H1 (cell line): ENCODE data around the gene ATP8B3. TPM values are rescaled to one million over a fixed set of nuclear protein-coding genes. Genes with fewer than 3 reads are reported as not detected.

Source experiments
- ASH2L ChIP-seq: fragments of 200-600, 300-600 bp; sonication (generic); IDR thresholded peaks from one replicate; pipeline ENCODE4 v1.7.1; 2017; ENCODE audit warnings: low read length
- ATF2 ChIP-seq: IDR thresholded peaks from 2 replicates; pipeline ENCODE4 v1.6.1; 2012; ENCODE audit warnings: low read length, inconsistent platforms
- BCL11A ChIP-seq, 2 experiments: IDR thresholded peaks; one replicate each; pipeline ENCODE4 v1.6.1; 2011; ENCODE audit warnings: low read depth in 2 of 2, low read length in 2 of 2, mild to moderate bottlenecking in 2 of 2
- CHD1 ChIP-seq: IDR thresholded peaks from 2 replicates; pipeline ENCODE4 v1.6.1; 2012; ENCODE audit warnings: low read depth, low read length, improper control_type of control experiment
- CTCF ChIP-seq, 3 experiments: IDR thresholded peaks; 1 replicate in 2 of 3; 2 replicates in 1 of 3; pipeline versions ENCODE4 v1.5.1 to v1.6.1; 2011; ENCODE audit warnings: low read length in 3 of 3, mild to moderate bottlenecking in 3 of 3, inconsistent platforms in 2 of 3, low read depth in 1 of 3, moderate library complexity in 1 of 3; ENCODE audit not compliant: insufficient read depth in 1 of 3; ENCODE audit errors: control extremely low read depth in 1 of 3
- JUN ChIP-seq: IDR thresholded peaks from 2 replicates; pipeline ENCODE4 v1.6.1; 2011; ENCODE audit warnings: low read depth, mild to moderate bottlenecking, improper control_type of control experiment, low read length
- KDM5A ChIP-seq: fragments of 200-600 bp; IDR thresholded peaks from 2 replicates; pipeline ENCODE4 v1.7.1; 2012; ENCODE audit warnings: mild to moderate bottlenecking, low read length, inconsistent platforms, mixed read lengths
- MAFK ChIP-seq: IDR thresholded peaks from 2 replicates; pipeline ENCODE4 v1.6.1; 2012; ENCODE audit warnings: low read depth, mild to moderate bottlenecking, improper control_type of control experiment, low read length
- RBBP5 ChIP-seq: IDR thresholded peaks from 2 replicates; pipeline ENCODE4 v1.7.1; 2012; ENCODE audit warnings: low read depth, mild to moderate bottlenecking, inconsistent platforms, low read length, moderate library complexity, borderline replicate concordance
- TAF1 ChIP-seq: IDR thresholded peaks from 2 replicates; pipeline ENCODE4 v1.6.1; 2011; ENCODE audit warnings: mild to moderate bottlenecking, low read depth, low read length
- TAF7 ChIP-seq: optimal IDR thresholded peaks from 2 replicates; pipeline ENCODE3; 2011; ENCODE audit warnings: low read depth, mild to moderate bottlenecking, inconsistent platforms, low read length, moderate library complexity, borderline replicate concordance
- USF2 ChIP-seq: IDR thresholded peaks from 2 replicates; pipeline ENCODE4 v1.6.1; 2011; ENCODE audit warnings: low read length, improper control_type of control experiment
- polyA plus RNA-seq, 7 experiments: library from polyadenylated mRNA; depleted of rRNA in 3 of 7; stranded (reverse) in 5 of 7; unstranded in 2 of 7; fragments of >200 nt in 5 of 7; fragments of 200-250 nt in 2 of 7; gene quantifications; 1 replicate in 5 of 7; 2 replicates in 1 of 7; 4 replicates in 1 of 7; pipeline versions ENCODE4 v1.2.1 to v1.2.3, GENCODE V29; 2011 to 2013; ENCODE audit warnings: missing spikeins in 2 of 7, mixed read lengths in 2 of 7
- total RNA-seq: library from RNA; stranded (reverse); fragmentation: NEBNext Ultra II Directional; extraction: Animal tissue kit (Norgen Biotek cat#: 25700); gene quantifications from 2 replicates; pipeline ENCODE4 v1.2.1, GENCODE V29; 2021

ATP8B3 gene
- total and polyA plus RNA-seq, 2 of the 8 experiments (the other 6 are each of a cell fraction or from before 2014, with no cell fraction given): 4.1 to 9.3 TPM

GRCh38 chr19:1752757-1753728 lies 59.0 kb downstream of the ATP8B3 start, which contains the start of gene ONECUT3 (continued):
- TF ChIP-seq USF2: no peak
- TF ChIP-seq TAF7: no peak
- TF ChIP-seq JUN: no peak
- no peak for TF ChIP-seq ATF2
- no peak for TF ChIP-seq RBBP5
- no peak for TF ChIP-seq ASH2L
- no peak for TF ChIP-seq BCL11A (IDR thresholded peaks at IDR 0.05; ENCODE audit: low read depth in 2 of 2, low read length in 2 of 2)
- TF ChIP-seq TAF1: no peak
- TF ChIP-seq MAFK: no peak
- no peak for TF ChIP-seq KDM5A
- TF ChIP-seq CHD1: no peak
- peak in 1 of 3 experiments; percentile 1; a peak in 1 of 4 replicates for TF ChIP-seq CTCF (IDR thresholded peaks at IDR 0.05; ENCODE audit: control extremely low read depth in 1 of 3, insufficient read depth in 1 of 3, low read depth in 1 of 3, low read length in 3 of 3)
